Measurements from ENCODE around the gene REM1. TPM values are rescaled to one million over a fixed set of nuclear protein-coding genes. Genes with fewer than 3 reads are reported as not detected.
A peak's percentile ranks its signal among the peaks of the same experiment; 100 is the strongest.

Gene REM1
- total RNA-seq, 1 experiment from 2014 or later = not detected

DNA sequence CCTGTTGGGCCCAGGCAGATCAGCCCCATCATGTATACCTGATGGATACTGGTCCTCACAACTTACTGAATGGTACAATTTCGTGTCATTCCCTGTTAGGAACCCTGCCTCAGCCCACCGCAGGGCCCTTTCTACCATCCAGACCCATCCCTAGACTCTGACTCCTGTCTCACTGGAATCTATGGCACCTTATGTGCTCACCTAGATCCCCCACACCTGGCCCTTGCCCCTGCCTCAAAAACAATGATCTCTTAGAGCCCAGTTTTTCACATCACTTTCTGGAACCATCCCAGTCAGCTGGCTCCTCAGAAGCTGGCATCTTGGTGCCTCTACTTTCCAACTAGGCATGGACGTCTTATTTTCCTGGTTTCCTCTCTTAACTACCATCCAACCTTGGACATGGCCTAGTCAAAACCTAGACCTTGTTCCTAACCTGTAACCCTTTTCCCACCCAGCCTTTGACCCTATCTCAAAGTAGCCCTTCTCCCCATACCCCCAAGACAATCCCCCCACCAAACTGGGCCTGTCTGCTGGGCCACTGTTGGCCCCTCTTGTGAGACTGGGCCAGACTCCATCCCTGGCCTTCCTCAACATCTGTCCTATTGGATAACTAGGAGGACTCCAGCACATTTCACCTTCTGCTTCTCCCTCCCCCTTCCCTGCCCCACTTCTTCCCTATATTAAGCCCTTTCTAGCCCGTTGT, 40.1 kb downstream of the REM1 start:
- no peak for DNase-seq
- Histone ChIP-seq H2BK120ac (ENCODE audit: low read depth, low read length, poor library complexity, severe bottlenecking) (no peak overlapping the region), H2AK5ac (ENCODE audit: insufficient read length, low read length) (no peak overlapping the region), H4K8ac (replicated peaks; ENCODE audit: insufficient read length, low read depth, low read length) (no peak overlapping the region), H3K18ac (ENCODE audit: insufficient read length, low read depth, low read length) (no peak overlapping the region), H2BK12ac (ENCODE audit: insufficient read length, low read depth, low read length) (no peak overlapping the region), H4K5ac (ENCODE audit: insufficient read length, low read depth, low read length) (no peak overlapping the region), H3T11ph (ENCODE audit: low read length) (no peak overlapping the region), H3K79me2 (ENCODE audit: insufficient read depth, low read length) (peaks cover 3% of the 10 kb centered on the region; the same call in 1 of the 2 replicates), H3K27ac (ENCODE audit: insufficient read length, low read depth, low read length) (no peak overlapping the region), H3K9me3 (ENCODE audit: control insufficient read depth, low read depth, low read length) (no peaks in the 10 kb centered on the region), H3K4me1 (ENCODE audit: insufficient read depth, low read length) (no peaks in the 10 kb centered on the region; the same call in 1 of the 2 replicates), H3K9ac (ENCODE audit: extremely low read depth, insufficient read length, low read length) (peak overlapping the region; percentile 53), H3K4me2 (ENCODE audit: insufficient read depth, insufficient read length, low read length) (peak overlapping the region; percentile 95), H3K23me2 (ENCODE audit: insufficient read length, low read depth, low read length, poor library complexity, severe bottlenecking) (peaks cover 4% of the 10 kb centered on the region), H4K91ac (ENCODE audit: insufficient read length, low read depth, low read length) (no peak overlapping the region), H2BK20ac (ENCODE audit: low read depth, low read length, poor library complexity, severe bottlenecking) (no peak overlapping the region), H2BK15ac (ENCODE audit: low read depth, low read length) (no peak overlapping the region), H3K79me1 (ENCODE audit: insufficient read depth, low read depth, low read length, poor library complexity, severe bottlenecking) (peaks cover 6% of the 10 kb centered on the region), H2BK5ac (ENCODE audit: insufficient read length, low read length) (no peak overlapping the region), H3K56ac (ENCODE audit: insufficient read length, low read depth, low read length) (no peak overlapping the region), H3K4ac (ENCODE audit: low read depth, low read length) (no peak overlapping the region), H3K14ac (ENCODE audit: insufficient read depth, low read length) (no peak overlapping the region; the same call in 1 of the 2 replicates), H3K27me3 (ENCODE audit: insufficient read depth, low read length) (no peaks in the 10 kb centered on the region), H2AFZ (ENCODE audit: low read length) (no peak overlapping the region), H3K23ac (ENCODE audit: insufficient read length, low read depth, low read length) (no peak overlapping the region), H4K20me1 (ENCODE audit: control insufficient read depth, insufficient read depth, insufficient read length) (peaks cover 2% of the 10 kb centered on the region)
- H3K27me3 Mint-ChIP-seq (ENCODE audit: low read depth) = peaks cover 3% of the 10 kb centered on the region; the same call in 1 of the 2 replicates
- no peak overlapping the region for H3K4me3 Mint-ChIP-seq
- peaks cover 0 to 14% (median 8%) of the 10 kb centered on the region in 3 experiments; a peak in 3 of 7 replicates for H3K36me3 Mint-ChIP-seq (ENCODE audit: insufficient read depth in 1 of 3, low read depth in 3 of 3)
- WGBS (ENCODE audit: extremely low coverage, insufficient read length, low lambda C conversion rate) = no CpG with 5 or more reads among the region's 4 CpGs
- no peak for TF ChIP-seq CTCF (conservative IDR thresholded peaks at IDR 0.05)
- H3K9me3 Mint-ChIP-seq = peaks cover 0 to 6% of the 10 kb centered on the region in 2 experiments; a peak in 3 of 5 replicates
- H3K4me1 Mint-ChIP-seq = peaks cover 0 to 3% of the 10 kb centered on the region in 2 experiments; a peak in 1 of 4 replicates
- H3K27ac Mint-ChIP-seq = no peak overlapping the region
